Stomach (tissue), 4 donors: ENCODE measurements around the gene RD3L.

Experiments
- CTCF ChIP-seq, 7 experiments: fragments of 450-650 bp in 4 of 7; fragments of 200-600 bp in 3 of 7; sonication (generic) in 3 of 7; IDR thresholded peaks; one replicate each; pipeline ENCODE4 v1.5.1; 2016 to 2019; ENCODE audit warnings: antibody characterized with exemption in 7 of 7, control low read depth in 2 of 7, mild to moderate bottlenecking in 1 of 7
- POLR2A ChIP-seq, 4 donors: fragments of 450-650 bp; IDR thresholded peaks; one replicate each; pipeline ENCODE4 v1.6.1; 2016; ENCODE audit warnings: antibody characterized with exemption in 4 of 4, control low read depth in 2 of 4, mild to moderate bottlenecking in 1 of 4, moderate library complexity in 1 of 4

GRCh38 chr14:103908580-103908979, 33.7 kb downstream of the RD3L start:
- no peak for TF ChIP-seq POLR2A (IDR thresholded peaks at IDR 0.05)
- TF ChIP-seq CTCF (IDR thresholded peaks at IDR 0.05) = no peak
